Measurements from ENCODE around the gene SV2C.
"Not testable (repeated sequence)": the region's sequence is repeated elsewhere in the genome, so short reads cannot be mapped to it uniquely, and the experiment has no call there.

SV2C gene

GRCh38 chr5:76204713-76205112 lies 121.5 kb downstream of the SV2C start:
- no peak for DNase-seq

GRCh38 chr5:76207120-76207519 lies 123.9 kb downstream of the SV2C start:
- no peak for DNase-seq

GRCh38 chr5:76209297-76209696 lies 126.1 kb downstream of the SV2C start:
- DNase-seq, result no peak

- DNase-seq, result no peak
Observed at GRCh38 chr5:76210946-76211345, 127.8 kb downstream of the SV2C start.

- no peak for DNase-seq
Observed at GRCh38 chr5:76213858-76214257, 130.7 kb downstream of the SV2C start.

GRCh38 chr5:76216748-76217147 lies 133.6 kb downstream of the SV2C start:
- DNase-seq, result no peak

GRCh38 chr5:76219636-76220035 lies 136.5 kb downstream of the SV2C start:
- no peak for DNase-seq

- DNase-seq, result no peak
Observed at GRCh38 chr5:76221311-76221710, 138.1 kb downstream of the SV2C start.

- no peak for DNase-seq
Observed at GRCh38 chr5:76222318-76222717, 139.1 kb downstream of the SV2C start.

GRCh38 chr5:76223696-76224095 lies 140.5 kb downstream of the SV2C start:
- DNase-seq, result no peak

GRCh38 chr5:76224898-76225297 lies 141.7 kb downstream of the SV2C start:
- no peak for DNase-seq

GRCh38 chr5:76225336-76225735 lies 142.2 kb downstream of the SV2C start:
- DNase-seq, result no peak

GRCh38 chr5:76229900-76230299 lies 146.7 kb downstream of the SV2C start:
- DNase-seq, result no peak

GRCh38 chr5:76230711-76231285 lies 147.6 kb downstream of the SV2C start:
- no peak for DNase-seq

GRCh38 chr5:76234665-76235064 lies 151.5 kb downstream of the SV2C start:
- DNase-seq, result no peak

- DNase-seq, result no peak
Observed at GRCh38 chr5:76236684-76237083, 153.5 kb downstream of the SV2C start.

- no peak for DNase-seq
Observed at GRCh38 chr5:76240336-76240735, 157.2 kb downstream of the SV2C start.

- not testable (repeated sequence) for DNase-seq
Observed at GRCh38 chr5:76242155-76242554, 159.0 kb downstream of the SV2C start.

- no peak for DNase-seq
Observed at GRCh38 chr5:76245590-76245989, 162.4 kb downstream of the SV2C start.

GRCh38 chr5:76249621-76250020 lies 166.4 kb downstream of the SV2C start:
- DNase-seq, result no peak

GRCh38 chr5:76250463-76250862 lies 167.3 kb downstream of the SV2C start:
- no peak for DNase-seq

- DNase-seq, result no peak
Observed at GRCh38 chr5:76251656-76252055, 168.5 kb downstream of the SV2C start.

GRCh38 chr5:76252437-76252836 lies 169.3 kb downstream of the SV2C start:
- DNase-seq, result no peak

GRCh38 chr5:76256116-76256889 lies 173.1 kb downstream of the SV2C start:
- peak; percentile 30 for DNase-seq
